Thoracic aorta (tissue), 2 donors: ENCODE results near the gene DCC. TPM values are rescaled to one million over a fixed set of nuclear protein-coding genes. Genes with fewer than 3 reads are reported as not detected.

Source experiments
- ATAC-seq: fragments of 150-250 bp; one replicate; pipeline ENCODE4 v1.8.0; 2017; ENCODE audit warnings: low read depth; ENCODE audit not compliant: insufficient number of reproducible peaks, low FRiP score
- DNase-seq: peaks from one replicate; pipeline ENCODE4 v3.0.0-alpha.2; 2020; ENCODE audit warnings: low spot score
- H3K27ac ChIP-seq, 2 donors: fragments of 200-600 bp; sonication (generic); 1 replicate in 1 of 2; 2 replicates in 1 of 2; pipeline ENCODE4 v1.5.1; 2016; ENCODE audit warnings: mild to moderate bottlenecking in 2 of 2, moderate library complexity in 2 of 2
- H3K27me3 ChIP-seq: fragments of 200-600 bp; sonication (generic); replicated peaks from 2 replicates; pipeline ENCODE4 v1.6.0; 2016; ENCODE audit warnings: mild to moderate bottlenecking; ENCODE audit not compliant: insufficient read depth
- H3K36me3 ChIP-seq: fragments of 200-600 bp; sonication (generic); one replicate; pipeline ENCODE4 v1.5.1; 2016
- H3K4me1 ChIP-seq, 2 donors: fragments of 200-600 bp; sonication (generic); 1 replicate in 1 of 2; 2 replicates in 1 of 2; pipeline versions ENCODE4 v1.5.1 to v1.6.0; 2016; ENCODE audit warnings: low read depth in 2 of 2, mild to moderate bottlenecking in 1 of 2; ENCODE audit not compliant: control insufficient read depth in 1 of 2
- H3K4me3 ChIP-seq: fragments of 200-600 bp; sonication (generic); 2 replicates; pipeline ENCODE4 v1.5.1; 2016; ENCODE audit warnings: mild to moderate bottlenecking
- H3K9me3 ChIP-seq: fragments of 200-600 bp; sonication (generic); 2 replicates; pipeline ENCODE4 v1.5.1; 2016
- total RNA-seq, 2 donors: library from RNA; depleted of rRNA; stranded (reverse); fragments of >200 nt; gene quantifications; one replicate each; pipeline versions ENCODE4 v1.1.0 to v1.2.3, GENCODE V29; 2016
- TF ChIP-seq, protein P1 (sequence below): fragments of 200-600 bp; sonication (generic); IDR thresholded peaks from one replicate; pipeline ENCODE4 v1.5.1; 2019; ENCODE audit warnings: antibody characterized with exemption

DCC gene
- total RNA-seq, 2 donors from 2014 or later, result not detected

DNA sequence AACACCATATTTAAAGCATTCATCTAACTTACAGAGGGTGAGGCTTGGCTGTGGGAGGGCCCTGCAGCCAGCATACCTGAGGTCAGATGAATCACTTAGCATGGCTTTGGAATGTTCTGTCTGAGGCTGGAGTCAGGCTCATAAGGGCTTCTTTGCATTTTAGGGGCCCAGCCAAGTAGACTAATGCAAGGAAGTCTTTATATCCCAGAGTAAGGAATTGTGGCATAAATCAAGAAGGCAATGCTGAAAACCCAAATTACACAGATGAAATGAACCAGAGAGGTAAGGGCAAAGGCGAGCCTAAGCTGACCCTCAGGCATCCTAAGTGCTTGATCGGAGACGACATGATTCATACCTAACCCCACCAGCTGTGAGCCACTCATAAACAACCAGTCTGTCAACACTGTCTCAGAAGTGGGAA, 383.6 kb downstream of the DCC start:
- TF ChIP-seq, protein P1, sequence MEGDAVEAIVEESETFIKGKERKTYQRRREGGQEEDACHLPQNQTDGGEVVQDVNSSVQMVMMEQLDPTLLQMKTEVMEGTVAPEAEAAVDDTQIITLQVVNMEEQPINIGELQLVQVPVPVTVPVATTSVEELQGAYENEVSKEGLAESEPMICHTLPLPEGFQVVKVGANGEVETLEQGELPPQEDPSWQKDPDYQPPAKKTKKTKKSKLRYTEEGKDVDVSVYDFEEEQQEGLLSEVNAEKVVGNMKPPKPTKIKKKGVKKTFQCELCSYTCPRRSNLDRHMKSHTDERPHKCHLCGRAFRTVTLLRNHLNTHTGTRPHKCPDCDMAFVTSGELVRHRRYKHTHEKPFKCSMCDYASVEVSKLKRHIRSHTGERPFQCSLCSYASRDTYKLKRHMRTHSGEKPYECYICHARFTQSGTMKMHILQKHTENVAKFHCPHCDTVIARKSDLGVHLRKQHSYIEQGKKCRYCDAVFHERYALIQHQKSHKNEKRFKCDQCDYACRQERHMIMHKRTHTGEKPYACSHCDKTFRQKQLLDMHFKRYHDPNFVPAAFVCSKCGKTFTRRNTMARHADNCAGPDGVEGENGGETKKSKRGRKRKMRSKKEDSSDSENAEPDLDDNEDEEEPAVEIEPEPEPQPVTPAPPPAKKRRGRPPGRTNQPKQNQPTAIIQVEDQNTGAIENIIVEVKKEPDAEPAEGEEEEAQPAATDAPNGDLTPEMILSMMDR, result no peak
- H3K27me3 ChIP-seq, result no peaks in the 10 kb centered on the region
- H3K9me3 ChIP-seq, result no peaks in the 10 kb centered on the region
- no peaks in the 10 kb centered on the region for H3K4me1 ChIP-seq
- H3K36me3 ChIP-seq, result no peaks in the 10 kb centered on the region
- DNase-seq (no peak), ATAC-seq (no peak)
- no peak overlapping the region for H3K27ac ChIP-seq
- no peak overlapping the region for H3K4me3 ChIP-seq

DNA sequence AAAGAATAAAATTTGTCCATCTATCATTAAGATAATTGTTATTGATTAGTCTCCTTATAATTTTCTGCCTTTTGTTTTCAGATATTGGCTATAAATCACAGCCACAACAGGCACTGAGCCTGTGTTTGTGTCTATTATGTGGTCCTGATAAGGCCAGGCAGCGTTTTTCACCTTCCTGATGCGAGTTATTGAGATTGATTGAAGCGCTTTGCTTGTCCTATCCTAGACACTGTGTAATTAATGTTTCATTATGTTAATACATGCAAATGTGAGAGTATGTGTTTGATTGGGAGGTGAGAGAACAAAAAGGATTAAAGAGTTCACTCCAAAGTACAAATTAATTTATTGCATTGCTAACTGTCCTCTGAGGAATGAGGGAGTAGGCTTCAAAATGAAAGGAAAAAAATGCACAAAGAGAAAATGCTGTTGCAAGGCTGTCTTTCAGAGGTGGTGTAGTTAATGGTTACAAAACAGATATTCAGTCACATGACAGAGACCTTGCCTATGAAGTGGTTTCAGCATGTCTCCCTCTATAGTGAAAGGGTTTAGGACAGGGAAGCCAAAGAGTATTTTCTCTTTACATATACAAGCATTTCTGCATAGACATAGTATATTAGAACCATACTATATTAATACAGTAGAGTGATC, 391.1 kb downstream of the DCC start:
- H3K9me3 ChIP-seq, result no peaks in the 10 kb centered on the region
- no peak overlapping the region for H3K27ac ChIP-seq
- H3K36me3 ChIP-seq, result no peaks in the 10 kb centered on the region
- DNase-seq (no peak), ATAC-seq (no peak)
- TF ChIP-seq, protein P1, result no peak
- H3K27me3 ChIP-seq, result no peaks in the 10 kb centered on the region
- H3K4me1 ChIP-seq, result no peaks in the 10 kb centered on the region
- H3K4me3 ChIP-seq, result no peak overlapping the region

DNA sequence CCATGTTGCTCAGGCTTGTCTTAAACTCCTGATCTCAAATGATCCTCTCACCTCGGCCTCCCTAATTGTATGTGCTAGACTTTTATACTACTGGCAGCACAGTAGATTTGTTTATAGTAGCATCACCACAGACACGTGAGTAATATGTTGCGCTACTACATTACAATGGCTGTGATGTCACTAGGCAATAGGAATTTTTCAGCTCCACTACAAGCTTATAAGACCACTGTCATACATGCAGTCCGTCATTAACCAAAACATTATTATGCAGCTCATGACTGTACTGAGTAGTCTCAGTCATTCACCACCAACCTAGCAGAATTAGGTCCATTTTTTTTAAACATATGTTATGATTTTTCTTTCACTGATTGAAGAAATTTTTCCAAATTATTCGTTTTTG, 398.9 kb downstream of the DCC start:
- H3K27ac ChIP-seq, result no peak overlapping the region
- H3K4me3 ChIP-seq, result no peak overlapping the region
- TF ChIP-seq, protein P1, result no peak
- no peak for DNase-seq
- no peaks in the 10 kb centered on the region for H3K9me3 ChIP-seq
- H3K27me3 ChIP-seq, result no peaks in the 10 kb centered on the region
- no peak for ATAC-seq
- no peaks in the 10 kb centered on the region for H3K36me3 ChIP-seq
- H3K4me1 ChIP-seq, result no peaks in the 10 kb centered on the region

DNA sequence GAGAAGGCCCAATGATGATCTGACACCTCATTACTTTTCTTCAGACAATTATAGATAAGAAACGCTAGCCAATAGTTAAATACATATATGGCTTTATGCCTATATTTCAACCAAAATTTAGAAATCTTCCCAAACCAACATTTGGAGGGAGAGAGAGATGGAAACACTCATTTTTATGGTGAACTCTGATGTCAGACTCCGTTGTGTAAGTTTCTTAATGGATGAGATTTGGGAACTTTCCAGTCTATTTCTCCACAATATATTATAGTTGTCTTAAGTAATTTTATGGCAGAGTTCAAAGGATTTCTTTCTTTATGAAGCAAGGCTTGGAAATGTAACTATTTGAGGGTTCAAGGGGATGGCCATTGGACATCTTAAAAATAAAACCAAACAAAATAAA, 407.0 kb downstream of the DCC start:
- Histone ChIP-seq H3K9me3 (no peaks in the 10 kb centered on the region), H3K27ac (no peak overlapping the region), H3K36me3 (no peaks in the 10 kb centered on the region), H3K27me3 (no peaks in the 10 kb centered on the region), H3K4me1 (no peaks in the 10 kb centered on the region), H3K4me3 (no peak overlapping the region)
- TF ChIP-seq, protein P1, result no peak
- DNase-seq (no peak), ATAC-seq (no peak)

DNA sequence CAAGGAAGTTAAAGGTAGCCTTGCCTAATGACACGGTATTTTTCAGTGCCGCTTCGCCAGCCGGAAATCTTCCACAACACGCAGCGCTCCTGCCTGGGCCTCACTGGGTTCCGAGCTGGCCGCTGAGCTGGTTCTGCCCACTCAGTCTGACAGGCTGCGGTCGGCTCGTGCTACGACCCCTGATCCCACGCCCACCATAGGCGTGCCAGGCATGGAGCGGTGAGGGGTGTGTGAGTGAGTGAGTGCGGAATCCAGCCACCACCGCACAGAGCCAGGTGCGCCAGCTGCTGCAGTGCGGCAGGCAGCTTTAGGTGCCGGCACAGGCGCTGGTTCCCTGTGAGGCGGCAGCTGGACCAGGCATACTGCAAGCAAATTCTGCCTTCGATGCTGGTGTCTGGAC, 407.9 kb downstream of the DCC start:
- Histone ChIP-seq H3K4me3 (no peak overlapping the region), H3K4me1 (no peaks in the 10 kb centered on the region), H3K27ac (no peak overlapping the region), H3K9me3 (no peaks in the 10 kb centered on the region), H3K36me3 (no peaks in the 10 kb centered on the region), H3K27me3 (no peaks in the 10 kb centered on the region)
- TF ChIP-seq, protein P1, result no peak
- ATAC-seq, result no peak
- DNase-seq, result no peak
